Kidney epithelial cell (primary cell): ENCODE data around the gene CRYZ. TPM values are rescaled to one million over a fixed set of nuclear protein-coding genes. Genes with fewer than 3 reads are reported as not detected.
"Not testable (repeated sequence)": the region's sequence is repeated elsewhere in the genome, so short reads cannot be mapped to it uniquely, and the experiment has no call there.

ENCODE experiments used
- DNase-seq: peaks from one replicate; pipeline ENCODE4 v3.0.0-alpha.2; 2010; ENCODE audit warnings: low read depth
- H3K27me3 ChIP-seq: 2 replicates; pipeline ENCODE4 v1.6.0; 2011; ENCODE audit warnings: low read length; ENCODE audit not compliant: control insufficient read depth, insufficient read depth
- H3K36me3 ChIP-seq: 2 replicates; pipeline ENCODE4 v1.5.1; 2011; ENCODE audit warnings: low read length; ENCODE audit not compliant: control insufficient read depth, insufficient read depth
- H3K4me3 ChIP-seq: 2 replicates; pipeline ENCODE4 v1.5.1; 2011; ENCODE audit warnings: low read depth, mild to moderate bottlenecking, control low read depth, low read length
- total RNA-seq: library from RNA; depleted of rRNA; stranded (reverse); fragments of >200 nt; gene quantifications from 2 replicates; pipeline ENCODE4 v1.2.3, GENCODE V29; 2015
- TF ChIP-seq, protein P1 (sequence below): IDR thresholded peaks from 2 replicates; pipeline ENCODE4 v1.5.1; 2011; ENCODE audit warnings: mild to moderate bottlenecking, moderate library complexity, low read length, control low read depth, inconsistent platforms; ENCODE audit not compliant: insufficient read depth, poor library complexity, severe bottlenecking

CRYZ gene
- total RNA-seq, 1 donor from 2014 or later = 38.4 TPM

DNA sequence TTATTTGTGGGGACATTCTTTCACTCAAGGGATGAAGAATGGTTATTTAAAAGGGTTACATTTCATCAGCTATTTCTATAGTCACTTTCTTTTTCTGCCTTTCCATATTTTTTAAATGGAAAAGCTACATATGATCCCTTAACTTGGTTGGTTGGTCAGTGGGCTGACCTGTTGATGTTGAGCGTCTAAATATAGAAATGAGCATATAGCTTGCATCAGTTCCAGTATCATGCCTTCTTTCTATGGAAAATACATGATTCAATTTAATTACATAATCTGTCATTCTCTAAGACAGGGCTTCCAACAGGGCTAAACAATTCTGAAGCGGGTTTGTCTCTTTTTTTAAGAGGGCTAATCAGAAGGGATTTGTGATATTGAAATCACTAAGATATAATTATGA, 40.7 kb upstream of the CRYZ start:
- TF ChIP-seq, protein P1, sequence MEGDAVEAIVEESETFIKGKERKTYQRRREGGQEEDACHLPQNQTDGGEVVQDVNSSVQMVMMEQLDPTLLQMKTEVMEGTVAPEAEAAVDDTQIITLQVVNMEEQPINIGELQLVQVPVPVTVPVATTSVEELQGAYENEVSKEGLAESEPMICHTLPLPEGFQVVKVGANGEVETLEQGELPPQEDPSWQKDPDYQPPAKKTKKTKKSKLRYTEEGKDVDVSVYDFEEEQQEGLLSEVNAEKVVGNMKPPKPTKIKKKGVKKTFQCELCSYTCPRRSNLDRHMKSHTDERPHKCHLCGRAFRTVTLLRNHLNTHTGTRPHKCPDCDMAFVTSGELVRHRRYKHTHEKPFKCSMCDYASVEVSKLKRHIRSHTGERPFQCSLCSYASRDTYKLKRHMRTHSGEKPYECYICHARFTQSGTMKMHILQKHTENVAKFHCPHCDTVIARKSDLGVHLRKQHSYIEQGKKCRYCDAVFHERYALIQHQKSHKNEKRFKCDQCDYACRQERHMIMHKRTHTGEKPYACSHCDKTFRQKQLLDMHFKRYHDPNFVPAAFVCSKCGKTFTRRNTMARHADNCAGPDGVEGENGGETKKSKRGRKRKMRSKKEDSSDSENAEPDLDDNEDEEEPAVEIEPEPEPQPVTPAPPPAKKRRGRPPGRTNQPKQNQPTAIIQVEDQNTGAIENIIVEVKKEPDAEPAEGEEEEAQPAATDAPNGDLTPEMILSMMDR = no peak
- DNase-seq = no peak
- Histone ChIP-seq H3K36me3 (no peaks in the 10 kb centered on the region), H3K4me3 (no peak overlapping the region), H3K27me3 (no peaks in the 10 kb centered on the region)

DNA sequence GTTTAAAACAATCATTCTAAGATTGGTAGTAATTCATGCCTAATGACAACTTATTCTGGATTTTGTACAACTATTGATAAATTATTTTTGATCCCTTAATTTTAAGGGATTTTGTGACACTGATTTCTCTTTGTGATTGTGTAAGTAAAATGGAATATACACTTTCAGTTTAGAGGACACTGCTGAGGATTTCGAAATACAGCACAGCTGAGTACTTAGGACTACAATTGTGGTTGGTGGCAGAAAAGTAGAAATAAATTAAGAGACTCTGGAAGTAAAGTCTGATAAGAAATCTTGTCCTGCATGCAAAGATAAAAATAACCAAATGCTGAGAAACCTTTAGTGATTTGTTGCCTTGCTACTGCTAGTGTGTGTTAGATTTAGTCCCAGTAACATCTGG, 40.1 kb upstream of the CRYZ start:
- H3K27me3 ChIP-seq = no peaks in the 10 kb centered on the region
- no peak for DNase-seq

GRCh38 chr1:74771913-74772515, 39.2 kb upstream of the CRYZ start:
- Histone ChIP-seq H3K27me3 (no peaks in the 10 kb centered on the region), H3K4me3 (no peak overlapping the region), H3K36me3 (no peaks in the 10 kb centered on the region)
- TF ChIP-seq, protein P1 = peak; percentile 67
- peak; percentile 4 for DNase-seq

More for the DNA sequence above, 40.1 kb upstream of the CRYZ start:
- Histone ChIP-seq H3K36me3 (no peaks in the 10 kb centered on the region), H3K4me3 (no peak overlapping the region)
- TF ChIP-seq, protein P1 = no peak

DNA sequence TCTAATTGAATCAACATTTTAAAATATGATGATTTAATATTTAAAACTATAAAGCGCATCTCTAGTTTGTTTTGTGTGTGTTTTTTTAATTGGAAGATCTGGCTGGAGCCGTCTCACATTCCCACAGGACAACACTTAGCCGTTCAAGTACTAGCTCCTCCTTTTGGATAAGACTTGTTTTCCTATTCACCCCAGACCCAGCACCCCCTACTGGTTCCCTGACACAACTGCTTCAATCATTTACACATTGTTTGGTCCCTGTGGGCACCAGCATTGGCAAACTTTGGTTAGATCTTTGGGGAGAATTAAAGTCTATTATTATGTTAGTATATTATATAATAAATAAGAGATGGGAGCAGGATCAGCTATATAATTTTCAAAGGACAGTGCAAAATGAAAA, 34.6 kb upstream of the CRYZ start:
- TF ChIP-seq, protein P1 = peak; percentile 46
- Histone ChIP-seq H3K4me3 (no peak overlapping the region), H3K36me3 (no peaks in the 10 kb centered on the region), H3K27me3 (no peaks in the 10 kb centered on the region)
- no peak for DNase-seq

DNA sequence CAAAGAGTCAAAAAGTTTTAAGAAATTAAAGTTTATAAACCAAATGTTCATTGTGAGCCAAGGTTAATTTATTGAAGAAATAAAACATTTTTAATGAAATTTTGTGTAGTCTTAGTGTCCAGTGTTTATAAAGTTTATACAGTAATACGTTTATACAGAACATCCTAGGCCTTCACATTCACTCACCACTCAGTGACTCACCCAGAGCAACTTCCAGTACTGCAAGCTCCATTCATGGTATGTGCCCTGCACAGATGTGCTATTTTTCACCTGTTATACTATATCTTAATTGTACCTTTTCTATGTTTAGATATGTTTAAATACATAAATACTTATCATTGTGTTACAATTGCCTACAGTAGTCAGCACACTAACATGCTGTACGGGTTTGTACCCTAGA, 33.7 kb upstream of the CRYZ start:
- Histone ChIP-seq H3K36me3 (no peaks in the 10 kb centered on the region), H3K4me3 (no peak overlapping the region), H3K27me3 (no peaks in the 10 kb centered on the region)
- TF ChIP-seq, protein P1 = no peak
- no peak for DNase-seq

DNA sequence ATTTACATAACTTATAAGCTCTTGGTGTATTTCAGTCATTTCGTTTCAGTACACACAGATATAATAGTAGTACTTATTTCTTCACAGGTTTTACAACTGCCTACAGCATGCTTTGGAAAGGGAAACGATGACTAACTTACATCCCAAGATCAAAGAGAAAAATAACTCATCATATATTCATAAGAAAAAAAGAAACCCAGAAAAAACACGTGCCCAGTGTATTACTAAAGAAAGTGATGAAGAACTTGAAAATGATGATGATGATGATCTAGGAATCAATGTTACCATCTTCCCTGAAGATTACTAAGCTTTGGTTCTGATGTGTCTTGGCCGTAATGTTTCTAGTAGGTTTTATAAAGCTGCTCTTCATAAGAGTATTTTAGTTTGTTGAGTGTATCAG, 31.0 kb upstream of the CRYZ start:
- TF ChIP-seq, protein P1 = no peak
- Histone ChIP-seq H3K27me3 (no peaks in the 10 kb centered on the region), H3K36me3 (no peaks in the 10 kb centered on the region), H3K4me3 (no peak overlapping the region)
- DNase-seq = no peak

GRCh38 chr1:74756650-74757049, 23.8 kb upstream of the CRYZ start:
- H3K4me3 ChIP-seq, H3K36me3 ChIP-seq, H3K27me3 ChIP-seq, DNase-seq: not testable (repeated sequence)
